ENCODE data around the gene KASH5. TPM values are rescaled to one million over a fixed set of nuclear protein-coding genes. Genes with fewer than 3 reads are reported as not detected.

Gene KASH5
- total and polyA plus RNA-seq, 2 of the 13 experiments (the other 11 are each of a cell fraction or from before 2014, with no cell fraction given), result not detected

- H3K79me2 ChIP-seq (ENCODE audit: insufficient read depth, low read length), result no peaks in the 10 kb centered on the region
- no peak for DNase-seq (ENCODE audit: low spot score)
- no peak overlapping the region for H3K9ac ChIP-seq (ENCODE audit: insufficient read depth, low read depth, low read length)
- H3K27me3 ChIP-seq (ENCODE audit: control insufficient read depth in 1 of 2, insufficient read depth in 2 of 2, low read length in 2 of 2), result no peaks in the 10 kb centered on the region
- 94% methylated on average over 2 of the region's 2 CpGs for whole genome bisulfite sequencing (ENCODE audit: low lambda C conversion rate)
- ChIA-PET POLR2A (interaction anchor here (1.7 kb wide), 1 partner anchor 12 kb away, joined by 6 read pairs; the partner anchor contains the start of gene TEAD2), CTCF (ENCODE audit: low intra/inter-chr PET ratio, low total read pairs) (no interaction called here)
- no peak for FAIRE-seq
- no peak overlapping the region for H3K27ac ChIP-seq (ENCODE audit: extremely low read length, insufficient read depth, low read length)
- no peak overlapping the region for H2AFZ ChIP-seq (ENCODE audit: low read length)
- in situ Hi-C loops (cut with HindIII; ENCODE audit: extremely low pct_ligation_motif_present, low pct_unique_long_range_greater_than_20kb) (no loop called here), intact Hi-C loops (cut with micrococcal nuclease; ENCODE audit: unreplicated experiment) (no loop called here)
- no peaks in the 10 kb centered on the region for H4K20me1 ChIP-seq (ENCODE audit: insufficient read depth, low read length)
- H3K36me3 ChIP-seq (replicated peaks in 1 of 2; ENCODE audit: control insufficient read depth in 1 of 2, insufficient read depth in 2 of 2, low read length in 2 of 2), result peaks cover 5 to 6% of the 10 kb centered on the region in 2 experiments; a peak in 2 of 5 replicates
- BruUV-seq (replicated peaks), result no TSS peak
- H3K4me2 ChIP-seq (ENCODE audit: low read depth, low read length), result no peak overlapping the region
- H3K4me1 ChIP-seq (ENCODE audit: insufficient read depth, low read length), result no peaks in the 10 kb centered on the region
- no peaks in the 10 kb centered on the region for H3K9me3 ChIP-seq (ENCODE audit: low read length)
- H3K4me3 ChIP-seq (replicated peaks in 1 of 3; ENCODE audit: insufficient read depth in 1 of 3, low read depth in 2 of 3, low read length in 3 of 3), result no peak overlapping the region
- ATAC-seq, result no peak
- TF ChIP-seq WIZ (CRISPR knock-in tag; IDR thresholded peaks at IDR 0.05) (no peak), TRIM24 (CRISPR knock-in tag; IDR thresholded peaks at IDR 0.05) (no peak), CSRNP2 (CRISPR knock-in tag; conservative IDR thresholded peaks at IDR 0.05; ENCODE audit: low read depth) (no peak), ZNF333 (CRISPR knock-in tag; IDR thresholded peaks at IDR 0.05; ENCODE audit: borderline replicate concordance) (no peak), ZGPAT (CRISPR knock-in tag; IDR thresholded peaks at IDR 0.05) (no peak), ATF7-NPFF (CRISPR knock-in tag; IDR thresholded peaks at IDR 0.05; ENCODE audit: low read depth) (no peak), HIC2 (CRISPR knock-in tag; IDR thresholded peaks at IDR 0.05; ENCODE audit: low read depth) (no peak), ZNF407 (CRISPR knock-in tag; IDR thresholded peaks at IDR 0.05; ENCODE audit: not compliant biosample characterization) (no peak), GATAD1 (CRISPR knock-in tag; IDR thresholded peaks at IDR 0.05) (no peak)
Observed at GRCh38 chr19:49349567-49349966, 38.5 kb upstream of the KASH5 start.

Data from HepG2 (cell line).